Stimulated activated CD4-positive, alpha-beta T cell treated with anti-CD3 and anti-CD28 coated beads, Interleukin-1b, Interleukin-23, amount 100 ng/mL, for 48 hours (primary cell): Measurements from ENCODE around the gene ARV1.
A peak's percentile ranks its signal among the peaks of the same experiment; 100 is the strongest.

ENCODE experiments used
- DNase-seq: peaks from one replicate; pipeline ENCODE4 v3.0.0-alpha.2; 2020

Gene ARV1

GRCh38 chr1:230978491-230979388 is at the start of gene ARV1, which contains the start of gene TTC13:
TSS of gene ARV1 (plus strand) at chr1:230979094. CDS start at chr1:230979106, 12 bp downstream.
TSS of gene TTC13 (minus strand) at chr1:230978861. CDS start at chr1:230978830, 31 bp downstream.
- peak; percentile 99 for DNase-seq

DNA sequence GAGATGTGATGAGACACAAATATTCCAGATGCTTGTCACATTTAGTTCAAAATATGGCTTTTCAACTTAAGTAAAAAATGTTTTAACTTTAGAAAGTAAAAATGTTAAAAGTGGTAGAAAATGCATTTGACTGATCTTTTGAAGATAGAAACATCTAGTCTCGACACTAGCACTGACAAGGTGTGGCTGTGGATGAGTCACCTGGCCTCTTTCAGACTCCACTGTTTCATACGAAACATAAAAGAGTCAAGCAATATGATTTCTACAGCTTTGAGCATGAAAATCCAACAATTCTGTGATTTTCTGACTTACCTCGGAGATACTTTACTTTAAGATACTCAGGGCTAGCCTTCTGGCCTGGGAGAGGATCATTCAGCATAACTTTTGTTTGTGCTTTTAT is 47.9 kb upstream of the ARV1 start:
- DNase-seq, result no peak

DNA sequence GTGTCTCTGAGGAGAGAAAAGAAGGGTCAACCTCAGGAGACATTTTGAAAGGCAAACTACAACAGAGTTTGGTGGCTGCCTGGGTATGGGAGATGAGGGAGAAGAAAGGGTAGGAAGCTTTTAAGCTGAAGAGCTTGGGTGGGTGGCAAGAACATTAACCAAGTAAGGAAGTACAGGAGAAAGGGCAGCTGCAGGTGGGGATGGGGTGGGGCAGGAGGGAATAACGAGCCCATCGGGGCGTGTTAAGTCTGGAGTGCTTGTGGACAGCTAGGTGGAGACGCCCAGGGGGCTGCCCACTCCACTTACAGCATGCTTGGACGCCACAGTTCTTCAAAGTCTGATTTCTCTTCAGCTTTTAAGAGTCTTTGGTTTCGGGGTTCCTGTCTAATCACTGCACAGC is 43.0 kb upstream of the ARV1 start:
- no peak for DNase-seq

DNA sequence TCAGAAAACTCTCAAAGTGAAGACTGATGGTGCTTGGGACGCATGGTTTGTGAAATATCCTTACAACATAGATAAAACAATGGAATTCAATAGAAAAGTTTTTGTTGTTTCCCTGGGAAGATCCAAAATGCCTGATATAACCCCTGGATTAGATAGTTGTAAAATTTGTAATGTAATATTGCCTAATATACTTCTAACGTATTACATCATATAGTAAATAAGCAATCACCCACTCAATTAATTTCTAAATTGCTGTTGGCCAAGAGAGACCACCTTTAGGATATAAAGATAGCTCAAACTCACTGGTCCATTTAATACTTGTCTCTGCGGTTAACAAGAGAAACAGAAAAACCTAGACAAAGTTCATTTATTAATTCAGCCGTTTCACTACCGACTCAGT is 42.4 kb upstream of the ARV1 start:
- DNase-seq, result no peak

- DNase-seq, result no peak
These were observed 41.5 kb upstream of the ARV1 start for GRCh38 chr1:230937371-230937770.

- no peak for DNase-seq
These were observed 39.9 kb upstream of the ARV1 start for GRCh38 chr1:230938924-230939368.

- DNase-seq, result no peak
These were observed 38.9 kb upstream of the ARV1 start for GRCh38 chr1:230939806-230940489.

DNA sequence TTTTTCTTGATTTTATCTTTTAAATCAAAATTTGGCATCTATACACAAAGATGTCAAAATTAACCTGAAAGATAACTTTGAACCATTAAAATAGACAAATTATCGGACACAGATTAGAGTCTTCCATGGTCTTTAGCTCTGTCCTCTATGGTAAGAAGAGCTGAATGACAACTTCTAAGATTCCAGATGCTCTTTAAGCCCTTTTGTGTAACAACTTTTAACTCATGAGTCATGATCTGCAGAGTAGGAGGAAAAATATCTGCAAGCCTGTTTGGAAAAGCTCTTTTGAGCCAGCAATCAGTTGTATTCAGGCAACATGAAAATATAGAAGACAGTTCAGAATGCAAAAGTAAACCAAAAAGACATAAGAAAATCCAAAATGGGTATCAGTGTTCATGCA is 38.0 kb upstream of the ARV1 start:
- no peak for DNase-seq

GRCh38 chr1:230943048-230943593 is 35.8 kb upstream of the ARV1 start:
- DNase-seq, result no peak

DNA sequence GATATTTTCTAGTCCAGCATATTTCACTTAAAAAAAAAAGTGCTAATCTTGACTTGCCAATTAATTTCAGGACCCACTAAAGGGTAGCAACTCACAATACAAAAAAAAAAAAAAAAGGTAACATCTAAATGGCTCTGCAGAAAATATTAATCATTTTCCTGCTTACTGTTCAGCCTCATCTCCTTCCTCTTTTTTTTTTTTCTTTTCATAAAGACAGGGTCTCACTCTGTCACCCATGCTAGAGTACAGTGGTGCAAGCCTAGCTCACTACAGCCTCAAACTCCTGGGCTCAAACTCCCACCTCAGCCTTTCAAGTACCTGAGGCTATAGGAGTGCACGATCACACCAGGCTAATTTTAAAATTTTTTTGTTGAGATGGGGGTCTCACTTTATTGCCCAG is 30.6 kb upstream of the ARV1 start:
- DNase-seq, result no peak

GRCh38 chr1:230948903-230949302 is 30.0 kb upstream of the ARV1 start:
- DNase-seq, result no peak

GRCh38 chr1:230950404-230950803 is 28.5 kb upstream of the ARV1 start:
- no peak for DNase-seq

GRCh38 chr1:230957580-230957989 is 21.3 kb upstream of the ARV1 start:
- DNase-seq, result no peak

DNA sequence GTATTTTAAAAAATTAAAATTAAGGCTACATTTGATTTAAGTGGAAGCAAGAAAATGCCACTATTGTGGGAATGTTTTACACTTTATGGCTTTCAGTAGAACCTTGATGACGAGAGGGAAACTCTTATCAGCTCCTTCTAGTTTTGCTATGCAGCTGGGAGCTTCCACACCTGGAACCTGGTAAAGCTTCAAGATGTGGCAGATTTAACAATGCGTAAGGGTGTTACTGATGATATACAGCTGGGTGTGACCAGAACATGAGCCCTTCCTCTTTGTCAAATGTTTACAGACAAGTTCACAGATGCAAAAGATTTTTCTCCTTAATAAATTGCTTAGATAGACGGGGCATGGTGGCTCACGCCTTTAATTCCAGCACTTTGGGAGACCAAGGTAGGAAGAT is 20.5 kb upstream of the ARV1 start:
- DNase-seq, result no peak

- no peak for DNase-seq
These were observed 14.0 kb upstream of the ARV1 start for GRCh38 chr1:230964896-230965295.

DNA sequence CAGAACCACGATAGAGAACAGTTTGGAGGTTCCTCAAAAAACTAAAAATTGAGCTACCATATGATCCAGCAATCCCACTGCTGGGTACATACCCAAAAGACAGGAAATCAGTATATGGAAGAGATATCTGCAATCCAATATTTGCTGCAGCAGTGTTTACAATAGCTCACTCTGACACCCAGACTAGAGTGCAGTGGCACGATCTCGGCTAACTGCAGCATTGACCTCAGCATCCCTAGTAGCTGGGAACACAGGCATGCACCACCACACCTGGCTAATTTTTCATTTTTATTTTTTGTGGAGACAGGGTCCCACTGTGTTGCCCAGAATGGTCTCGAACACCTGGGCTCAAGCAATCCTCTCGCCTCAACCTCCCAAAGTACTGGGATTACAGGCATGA is 13.4 kb upstream of the ARV1 start:
- no peak for DNase-seq

GRCh38 chr1:230966358-230966873 is 12.5 kb upstream of the ARV1 start:
- DNase-seq, result no peak

GRCh38 chr1:230970432-230970831 is 8.5 kb upstream of the ARV1 start:
- no peak for DNase-seq

DNA sequence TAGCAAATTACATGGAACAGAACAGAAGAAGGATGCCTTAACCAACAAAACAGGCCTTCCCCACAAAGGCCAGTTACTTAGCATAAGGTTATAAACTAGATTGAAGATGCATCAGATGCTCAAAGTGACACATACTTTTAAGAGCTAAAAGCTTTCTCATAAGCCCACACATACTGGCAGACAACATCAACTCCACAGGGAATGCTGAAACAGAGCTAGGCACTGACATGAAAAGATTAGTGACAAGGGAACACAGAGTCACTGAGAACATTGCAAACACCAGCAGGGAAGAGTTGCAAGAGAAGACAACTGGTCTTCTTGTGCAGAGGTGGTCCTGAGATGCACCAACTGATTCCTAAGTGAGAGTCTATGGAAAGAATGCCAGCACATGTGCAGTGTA is 7.1 kb upstream of the ARV1 start:
- no peak for DNase-seq

DNA sequence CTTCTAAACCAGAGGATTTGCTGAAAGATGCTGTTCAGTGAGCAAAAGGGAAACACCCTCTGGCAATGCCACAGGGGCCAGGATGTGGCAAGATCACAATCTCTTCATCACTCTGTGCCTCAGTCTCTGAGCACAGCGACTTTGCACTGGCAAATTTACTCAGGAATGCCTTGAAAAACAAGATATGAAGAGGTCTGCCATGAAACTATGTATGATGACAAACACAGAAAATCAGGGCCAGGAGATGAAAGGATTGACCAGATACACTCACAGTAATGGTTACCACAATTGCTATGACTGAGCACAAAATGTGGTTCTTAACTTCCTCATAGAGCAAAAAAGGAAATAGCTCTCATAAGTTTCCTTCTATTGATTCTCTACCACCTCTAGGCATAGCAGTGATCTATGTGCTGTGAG is 6.0 kb upstream of the ARV1 start:
- DNase-seq, result peak; percentile 68

GRCh38 chr1:230975636-230976035 is 3.3 kb upstream of the ARV1 start:
- DNase-seq, result no peak

GRCh38 chr1:230976360-230976759 is 2.5 kb upstream of the ARV1 start:
- no peak for DNase-seq
